DOHH2 (cell line): Measurements from ENCODE around the gene IFNL2.

Experiments used
- EZH2phosphoT487 ChIP-seq: fragments of 200-600 bp; sonication (generic); IDR thresholded peaks from 2 replicates; pipeline ENCODE4 v1.6.1; 2017; ENCODE audit warnings: borderline replicate concordance, mild to moderate bottlenecking, antibody characterized with exemption, low read length, moderate library complexity, mixed read lengths
- TF ChIP-seq, protein P1 (sequence below): fragments of 200-600 bp; sonication (generic); IDR thresholded peaks from one replicate; pipeline ENCODE4 v1.5.1; 2014; ENCODE audit warnings: antibody characterized with exemption, mild to moderate bottlenecking, low read depth, low read length; ENCODE audit not compliant: poor library complexity, severe bottlenecking

DNA sequence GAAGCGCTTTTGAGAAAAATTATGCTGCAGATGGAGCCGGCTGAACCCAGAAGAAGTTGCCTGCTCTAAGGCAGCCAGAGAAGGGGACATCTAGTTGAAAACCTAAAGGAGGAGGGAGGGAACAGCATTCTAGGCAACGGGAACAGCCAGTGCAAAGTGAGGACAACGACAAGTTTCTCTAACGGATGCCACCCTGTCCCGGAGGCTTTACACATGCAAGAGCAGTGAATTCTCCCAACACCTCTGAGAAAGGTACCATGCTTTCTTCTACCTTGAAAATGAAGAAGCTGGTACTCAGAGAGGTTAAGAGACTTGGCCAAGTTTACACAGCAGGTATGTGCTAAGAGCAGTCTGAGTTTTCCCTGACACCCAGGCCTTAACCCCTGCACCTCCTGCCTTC is 29.3 kb upstream of the IFNL2 start:
- TF ChIP-seq, protein P1, sequence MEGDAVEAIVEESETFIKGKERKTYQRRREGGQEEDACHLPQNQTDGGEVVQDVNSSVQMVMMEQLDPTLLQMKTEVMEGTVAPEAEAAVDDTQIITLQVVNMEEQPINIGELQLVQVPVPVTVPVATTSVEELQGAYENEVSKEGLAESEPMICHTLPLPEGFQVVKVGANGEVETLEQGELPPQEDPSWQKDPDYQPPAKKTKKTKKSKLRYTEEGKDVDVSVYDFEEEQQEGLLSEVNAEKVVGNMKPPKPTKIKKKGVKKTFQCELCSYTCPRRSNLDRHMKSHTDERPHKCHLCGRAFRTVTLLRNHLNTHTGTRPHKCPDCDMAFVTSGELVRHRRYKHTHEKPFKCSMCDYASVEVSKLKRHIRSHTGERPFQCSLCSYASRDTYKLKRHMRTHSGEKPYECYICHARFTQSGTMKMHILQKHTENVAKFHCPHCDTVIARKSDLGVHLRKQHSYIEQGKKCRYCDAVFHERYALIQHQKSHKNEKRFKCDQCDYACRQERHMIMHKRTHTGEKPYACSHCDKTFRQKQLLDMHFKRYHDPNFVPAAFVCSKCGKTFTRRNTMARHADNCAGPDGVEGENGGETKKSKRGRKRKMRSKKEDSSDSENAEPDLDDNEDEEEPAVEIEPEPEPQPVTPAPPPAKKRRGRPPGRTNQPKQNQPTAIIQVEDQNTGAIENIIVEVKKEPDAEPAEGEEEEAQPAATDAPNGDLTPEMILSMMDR: no peak
- TF ChIP-seq EZH2phosphoT487: no peak
